Kidney (tissue), 14 donors: ENCODE data around the gene SLC9A4. TPM values are rescaled to one million over a fixed set of nuclear protein-coding genes. Genes with fewer than 3 reads are reported as not detected.
A peak's percentile ranks its signal among the peaks of the same experiment; 100 is the strongest.
"Not testable (repeated sequence)": the region's sequence is repeated elsewhere in the genome, so short reads cannot be mapped to it uniquely, and the experiment has no call there.

Source experiments
- DNase-seq, 5 donors: peaks; one replicate each; pipeline ENCODE4 v3.0.0-alpha.2; 2013 to 2020
- FAIRE-seq: peaks from 2 replicates; lab custom pipeline; 2012; peaks lifted over from hg19 to GRCh38; lab: Jason Lieb, UNC
- H3K27ac ChIP-seq, 2 donors: one replicate each; pipeline ENCODE4 v1.7.0; 2013; ENCODE audit warnings: low read depth in 2 of 2, low read length in 2 of 2, inconsistent platforms in 1 of 2
- H3K27me3 ChIP-seq: one replicate; pipeline ENCODE4 v1.7.1; 2013; ENCODE audit warnings: low read length, inconsistent platforms; ENCODE audit not compliant: control insufficient read depth, insufficient read depth
- H3K36me3 ChIP-seq, 3 donors: one replicate each; pipeline versions ENCODE4 v1.7.0 to v1.7.1; 2013; ENCODE audit warnings: low read length in 3 of 3, control low read depth in 1 of 3, inconsistent platforms in 1 of 3; ENCODE audit not compliant: insufficient read depth in 3 of 3, control insufficient read depth in 2 of 3
- H3K4me1 ChIP-seq, 3 donors: one replicate each; pipeline versions ENCODE4 v1.7.0 to v1.7.1; 2013; ENCODE audit warnings: low read length in 3 of 3, inconsistent platforms in 1 of 3, low read depth in 1 of 3; ENCODE audit not compliant: control insufficient read depth in 2 of 3, insufficient read depth in 2 of 3
- H3K4me3 ChIP-seq, 3 donors: one replicate each; pipeline versions ENCODE4 v1.7.0 to v1.8.1; 2013; ENCODE audit warnings: low read length in 3 of 3, control low read depth in 1 of 3, inconsistent platforms in 1 of 3
- H3K9ac ChIP-seq, 3 donors: one replicate each; pipeline versions ENCODE4 v1.7.0 to v1.7.1; 2013; ENCODE audit warnings: low read length in 3 of 3, control low read depth in 1 of 3, inconsistent platforms in 1 of 3
- H3K9me3 ChIP-seq, 3 donors: one replicate each; pipeline versions ENCODE4 v1.7.0 to v1.7.1; 2013; ENCODE audit warnings: low read length in 3 of 3, control low read depth in 1 of 3, inconsistent platforms in 1 of 3; ENCODE audit not compliant: control insufficient read depth in 2 of 3, insufficient read depth in 1 of 3
- intact Hi-C: fragments of 100-400 bp; cut with DNase I; formaldehyde crosslinking; loops from one replicate; pipeline ENCODE4 v1.11.1; 2022
- polyA plus RNA-seq: library from polyadenylated mRNA; stranded (reverse); fragments of 350-450 nt; fragmentation: Illumina TruSeq; extraction: RNeasy Lipid Tissue Mini Kit (QIAGEN cat#74804); gene quantifications from one replicate; pipeline ENCODE4 v1.2.3, GENCODE V29; 2014; ENCODE audit warnings: low read depth, low replicate concordance; ENCODE audit not compliant: insufficient read depth
- total RNA-seq: library from RNA; stranded (reverse); fragmentation: NEBNext Ultra II Directional; extraction: Animal tissue kit (Norgen Biotek cat#: 25700); gene quantifications from one replicate; pipeline ENCODE4 v1.2.1, GENCODE V29; 2021
- TF ChIP-seq, protein P1 (sequence below): IDR thresholded peaks from 3 replicates; pipeline ENCODE4 v1.5.1; 2012; ENCODE audit warnings: mild to moderate bottlenecking, moderate library complexity, borderline replicate concordance; ENCODE audit not compliant: insufficient read depth; ENCODE audit errors: extremely low read depth
- donor health status: control.
- donor health status: control.
- donor health status: control.
- donor health status: control.
- donor health status: control.
- donor health status: DM: yes; HTN: yes; CAD: no.
- donor health status: Normal renal cell carcinoma (clear cell type).

Gene SLC9A4
- total and polyA plus RNA-seq, 2 donors from 2014 or later, result 2.8 to 10.3 TPM

- H3K36me3 ChIP-seq, result no peaks in the 10 kb centered on the region
- intact Hi-C loops, result no loop called here
- H3K9ac ChIP-seq, result no peak overlapping the region
- H3K9me3 ChIP-seq, result peaks cover 0 to 2% (median 0%) of the 10 kb centered on the region in 3 donors
- H3K4me1 ChIP-seq, result no peaks in the 10 kb centered on the region
- TF ChIP-seq, protein P1, sequence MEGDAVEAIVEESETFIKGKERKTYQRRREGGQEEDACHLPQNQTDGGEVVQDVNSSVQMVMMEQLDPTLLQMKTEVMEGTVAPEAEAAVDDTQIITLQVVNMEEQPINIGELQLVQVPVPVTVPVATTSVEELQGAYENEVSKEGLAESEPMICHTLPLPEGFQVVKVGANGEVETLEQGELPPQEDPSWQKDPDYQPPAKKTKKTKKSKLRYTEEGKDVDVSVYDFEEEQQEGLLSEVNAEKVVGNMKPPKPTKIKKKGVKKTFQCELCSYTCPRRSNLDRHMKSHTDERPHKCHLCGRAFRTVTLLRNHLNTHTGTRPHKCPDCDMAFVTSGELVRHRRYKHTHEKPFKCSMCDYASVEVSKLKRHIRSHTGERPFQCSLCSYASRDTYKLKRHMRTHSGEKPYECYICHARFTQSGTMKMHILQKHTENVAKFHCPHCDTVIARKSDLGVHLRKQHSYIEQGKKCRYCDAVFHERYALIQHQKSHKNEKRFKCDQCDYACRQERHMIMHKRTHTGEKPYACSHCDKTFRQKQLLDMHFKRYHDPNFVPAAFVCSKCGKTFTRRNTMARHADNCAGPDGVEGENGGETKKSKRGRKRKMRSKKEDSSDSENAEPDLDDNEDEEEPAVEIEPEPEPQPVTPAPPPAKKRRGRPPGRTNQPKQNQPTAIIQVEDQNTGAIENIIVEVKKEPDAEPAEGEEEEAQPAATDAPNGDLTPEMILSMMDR, result no peak
- no peak for DNase-seq
- no peak overlapping the region for H3K27ac ChIP-seq
- no peaks in the 10 kb centered on the region for H3K27me3 ChIP-seq
- no peak overlapping the region for H3K4me3 ChIP-seq
- no peak for FAIRE-seq
Observed at GRCh38 chr2:102553601-102554000, 80.6 kb downstream of the SLC9A4 start.

GRCh38 chr2:102558463-102558862, 85.4 kb downstream of the SLC9A4 start:
- H3K9me3 ChIP-seq, result no peaks in the 10 kb centered on the region
- TF ChIP-seq, protein P1, result no peak
- H3K4me1 ChIP-seq, result no peaks in the 10 kb centered on the region
- no peak overlapping the region for H3K4me3 ChIP-seq
- FAIRE-seq, result no peak
- no peak overlapping the region for H3K9ac ChIP-seq
- H3K27me3 ChIP-seq, result no peaks in the 10 kb centered on the region
- H3K36me3 ChIP-seq, result no peaks in the 10 kb centered on the region
- intact Hi-C loops, result no loop called here
- DNase-seq, result no peak
- no peak overlapping the region for H3K27ac ChIP-seq

GRCh38 chr2:102562542-102562941, 89.5 kb downstream of the SLC9A4 start:
- H3K4me3 ChIP-seq, DNase-seq, H3K36me3 ChIP-seq, intact Hi-C loops, FAIRE-seq, H3K9me3 ChIP-seq, H3K27me3 ChIP-seq, H3K4me1 ChIP-seq, H3K9ac ChIP-seq, H3K27ac ChIP-seq: not testable (repeated sequence)

DNA sequence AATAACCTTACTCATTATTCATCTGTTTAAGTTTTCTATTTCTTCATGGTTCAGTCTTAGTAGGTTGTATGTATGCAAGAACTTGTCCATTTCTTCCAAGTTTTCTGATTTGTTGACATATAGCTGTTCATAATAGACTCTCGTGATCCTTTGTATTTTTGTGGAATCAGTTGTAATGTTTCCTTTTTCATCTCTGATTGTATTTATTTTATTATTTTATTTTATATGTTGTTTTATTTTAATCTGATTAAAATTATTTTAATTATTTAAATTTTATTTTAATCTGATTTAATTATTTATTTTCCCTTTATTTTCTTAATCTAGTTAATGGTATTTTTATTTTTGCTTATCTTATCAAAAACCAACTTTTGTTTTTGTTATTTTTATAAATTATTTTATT, 102.9 kb downstream of the SLC9A4 start:
- intact Hi-C loops, result no loop called here
- TF ChIP-seq, protein P1, result no peak
- Histone ChIP-seq H3K4me3 (no peak overlapping the region), H3K9me3 (peaks cover 0 to 6% (median 0%) of the 10 kb centered on the region in 3 donors), H3K27ac (no peak overlapping the region), H3K36me3 (no peaks in the 10 kb centered on the region), H3K4me1 (no peaks in the 10 kb centered on the region), H3K27me3 (no peaks in the 10 kb centered on the region), H3K9ac (no peak overlapping the region)
- FAIRE-seq (peak; percentile 99), DNase-seq (no peak)
